GM19438 (cell line): Measurements from ENCODE around the gene USP31.

Experiments
- ATAC-seq: cut with Tn5 transposase; IDR thresholded peaks from one replicate; pipeline ENCODE4 v1.9.1; 2021; ENCODE audit warnings: low read depth; ENCODE audit not compliant: unreplicated experiment

USP31 gene

GRCh38 chr16:23149267-23149992 lies at the start of gene USP31:
Gene USP31 (minus strand): TSS chr16:23149452. CDS start chr16:23149270, 182 bp downstream.
- ATAC-seq = peak; percentile 98

- ATAC-seq = no peak
Observed at GRCh38 chr16:23196539-23196938, 47.3 kb upstream of the USP31 start.

- no peak for ATAC-seq
Observed at GRCh38 chr16:23195366-23195978, 46.2 kb upstream of the USP31 start.

- ATAC-seq = no peak
Observed at GRCh38 chr16:23194497-23195221, 45.4 kb upstream of the USP31 start.

GRCh38 chr16:23188911-23189310 lies 39.7 kb upstream of the USP31 start:
- ATAC-seq = no peak

- ATAC-seq = no peak
Observed at GRCh38 chr16:23187341-23187740, 38.1 kb upstream of the USP31 start.

- no peak for ATAC-seq
Observed at GRCh38 chr16:23186171-23186570, 36.9 kb upstream of the USP31 start.

- ATAC-seq = no peak
Observed at GRCh38 chr16:23185656-23186055, 36.4 kb upstream of the USP31 start.

GRCh38 chr16:23183543-23183862 lies 34.3 kb upstream of the USP31 start:
- ATAC-seq = no peak

- no peak for ATAC-seq
Observed at GRCh38 chr16:23182679-23183542, 33.7 kb upstream of the USP31 start, which contains the start of gene SCNN1G. Gene SCNN1G (plus strand): TSS chr16:23182745. CDS start chr16:23186272, 3,527 bp downstream.

GRCh38 chr16:23182206-23182678 lies 33.0 kb upstream of the USP31 start:
- no peak for ATAC-seq

GRCh38 chr16:23181506-23181905 lies 32.3 kb upstream of the USP31 start:
- ATAC-seq = no peak

GRCh38 chr16:23175651-23176050 lies 26.4 kb upstream of the USP31 start:
- no peak for ATAC-seq

GRCh38 chr16:23174622-23175021 lies 25.4 kb upstream of the USP31 start:
- no peak for ATAC-seq

- ATAC-seq = no peak
Observed at GRCh38 chr16:23172994-23173393, 23.7 kb upstream of the USP31 start.

- no peak for ATAC-seq
Observed at GRCh38 chr16:23172583-23172982, 23.3 kb upstream of the USP31 start.

- no peak for ATAC-seq
Observed at GRCh38 chr16:23164736-23165135, 15.5 kb upstream of the USP31 start.

GRCh38 chr16:23163921-23164320 lies 14.7 kb upstream of the USP31 start:
- no peak for ATAC-seq

- ATAC-seq = no peak
Observed at GRCh38 chr16:23160574-23160973, 11.3 kb upstream of the USP31 start.

- no peak for ATAC-seq
Observed at GRCh38 chr16:23160082-23160481, 10.8 kb upstream of the USP31 start.

GRCh38 chr16:23158114-23158513 lies 8.9 kb upstream of the USP31 start:
- no peak for ATAC-seq
